Ascending aorta (tissue), 2 donors: Measurements from ENCODE around the gene SP9. TPM values are rescaled to one million over a fixed set of nuclear protein-coding genes. Genes with fewer than 3 reads are reported as not detected.
"Not testable (repeated sequence)": the region's sequence is repeated elsewhere in the genome, so short reads cannot be mapped to it uniquely, and the experiment has no call there.

Experiments used
- DNase-seq, 2 donors: peaks; one replicate each; pipeline ENCODE4 v3.0.0-alpha.2; 2019; ENCODE audit warnings: low spot score in 2 of 2
- H3K27ac ChIP-seq, 2 donors: fragments of 200-600 bp; sonication (generic); one replicate each; pipeline ENCODE4 v1.5.1; 2016 to 2017; ENCODE audit warnings: mild to moderate bottlenecking in 1 of 2
- H3K27me3 ChIP-seq: fragments of 200-600 bp; sonication (generic); one replicate; pipeline ENCODE4 v1.5.1; 2017
- H3K36me3 ChIP-seq, 2 donors: fragments of 200-600 bp; sonication (generic); one replicate each; pipeline ENCODE4 v1.5.1; 2016
- H3K4me1 ChIP-seq, 2 donors: fragments of 200-600 bp; sonication (generic); one replicate each; pipeline ENCODE4 v1.5.1; 2016 to 2017; ENCODE audit warnings: mild to moderate bottlenecking in 1 of 2
- H3K4me3 ChIP-seq, 2 donors: fragments of 200-600 bp; sonication (generic); one replicate each; pipeline ENCODE4 v1.5.1; 2016 to 2017; ENCODE audit warnings: mild to moderate bottlenecking in 1 of 2
- H3K9me3 ChIP-seq, 2 donors: fragments of 200-600 bp; sonication (generic); one replicate each; pipeline ENCODE4 v1.5.1; 2016
- CTCF ChIP-seq, 3 experiments: fragments of 200-600 bp in 2 of 3; fragments of 450-650 bp in 1 of 3; sonication (generic) in 2 of 3; IDR thresholded peaks; one replicate each; pipeline ENCODE4 v1.5.1; 2016 to 2019; ENCODE audit warnings: antibody characterized with exemption in 3 of 3, mild to moderate bottlenecking in 1 of 3, moderate library complexity in 1 of 3
- intact Hi-C: fragments of 100-400 bp; cut with DNase I; formaldehyde crosslinking; loops from one replicate; pipeline ENCODE4 v1.15.1; 2023
- total RNA-seq: library from RNA; depleted of rRNA; stranded (reverse); fragments of >200 nt; gene quantifications from one replicate; pipeline ENCODE4 v1.1.0, GENCODE V29; 2016

Gene SP9
- total RNA-seq, 1 donor from 2014 or later, result not detected

DNA sequence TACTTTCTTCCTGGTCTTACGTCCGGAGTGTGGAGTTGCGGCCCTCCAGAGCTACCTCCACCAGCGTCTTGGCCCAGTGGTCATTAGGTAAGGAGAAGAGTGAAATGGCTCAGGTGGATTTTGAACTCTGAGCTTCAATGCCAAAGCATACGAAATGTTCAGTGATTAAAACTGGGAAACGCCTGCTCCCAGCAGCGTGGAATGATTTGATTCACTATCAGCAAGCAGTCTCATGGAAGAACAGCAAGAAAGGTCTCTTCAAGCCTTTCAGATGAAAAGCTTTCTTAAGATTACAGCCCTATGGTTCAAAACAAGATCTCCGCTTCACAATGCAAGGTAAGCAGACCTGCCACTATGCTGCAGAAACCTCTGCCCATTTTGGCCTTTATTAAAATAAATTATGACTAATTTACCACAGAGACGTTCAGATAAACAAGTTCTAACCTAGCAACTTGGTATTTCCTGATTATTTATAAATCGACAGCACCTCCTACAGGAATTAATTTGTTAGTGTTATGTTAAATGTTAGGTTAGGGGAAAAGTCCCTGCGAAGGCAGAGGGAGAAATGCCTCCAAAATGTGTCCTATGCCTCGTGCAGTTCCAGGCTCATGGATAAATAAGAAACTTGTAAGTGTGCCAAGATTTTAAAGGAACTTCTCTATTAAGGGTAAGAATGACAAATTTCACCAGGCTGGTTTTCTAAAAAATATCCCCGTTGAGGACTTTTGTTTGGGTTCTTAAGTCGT, 10.1 kb downstream of the SP9 start:
- no peak for DNase-seq
- H3K27ac ChIP-seq, result no peak overlapping the region
- peaks cover 10 to 20% of the 10 kb centered on the region in 2 donors for H3K4me1 ChIP-seq
- H3K27me3 ChIP-seq, result peaks cover 32% of the 10 kb centered on the region
- no peak overlapping the region for H3K4me3 ChIP-seq
- intact Hi-C loops, result loop anchor here (5.0 to 10.0 kb wide), 4 partner anchors 98 to 1480 kb away; partner anchors contain the start of genes GPR155 and OLA1
- H3K36me3 ChIP-seq, result peaks cover 10 to 16% of the 10 kb centered on the region in 2 donors
- peak; percentile 7 to 31 (median 22) for TF ChIP-seq CTCF (IDR thresholded peaks at IDR 0.05)
- no peaks in the 10 kb centered on the region for H3K9me3 ChIP-seq

- Histone ChIP-seq H3K27ac (no peak overlapping the region), H3K9me3 (no peaks in the 10 kb centered on the region), H3K4me3 (no peak overlapping the region), H3K36me3 (peaks cover 10 to 21% of the 10 kb centered on the region in 2 donors), H3K27me3 (no peaks in the 10 kb centered on the region), H3K4me1 (no peaks in the 10 kb centered on the region)
- intact Hi-C loops, result no loop called here
- peak in 1 of 3 experiments; percentile 12 for TF ChIP-seq CTCF (IDR thresholded peaks at IDR 0.05)
- no peak for DNase-seq
Measured at GRCh38 chr2:174350018-174350417, 15.3 kb downstream of the SP9 start.

DNA sequence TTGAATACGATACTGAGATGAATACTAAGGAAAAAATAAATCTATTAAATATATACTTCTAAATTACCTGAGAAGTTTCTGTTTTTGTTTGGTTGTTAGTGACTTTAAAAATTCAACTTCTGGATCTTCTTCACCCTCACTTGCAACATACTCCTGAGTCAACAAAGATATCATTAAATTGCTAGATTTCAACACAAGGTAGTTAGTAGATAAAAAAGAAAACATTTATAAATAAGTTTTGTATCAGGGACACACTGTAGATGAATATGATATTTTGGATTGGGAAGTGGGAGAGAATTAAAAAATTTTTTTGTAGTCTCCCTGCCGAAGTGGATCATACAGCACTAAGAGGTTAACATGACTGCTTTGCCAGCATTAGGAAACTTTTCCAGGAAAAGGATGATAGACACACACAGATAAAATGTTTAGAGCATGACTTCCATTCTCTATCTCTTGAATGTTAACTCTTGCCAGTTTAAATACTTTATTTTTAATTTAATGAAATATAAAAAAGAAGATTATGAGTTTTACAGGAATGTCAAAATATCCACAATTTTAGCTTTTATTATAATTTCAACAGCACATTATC, 15.9 kb downstream of the SP9 start:
- peaks cover 10 to 21% of the 10 kb centered on the region in 2 donors for H3K36me3 ChIP-seq

DNA sequence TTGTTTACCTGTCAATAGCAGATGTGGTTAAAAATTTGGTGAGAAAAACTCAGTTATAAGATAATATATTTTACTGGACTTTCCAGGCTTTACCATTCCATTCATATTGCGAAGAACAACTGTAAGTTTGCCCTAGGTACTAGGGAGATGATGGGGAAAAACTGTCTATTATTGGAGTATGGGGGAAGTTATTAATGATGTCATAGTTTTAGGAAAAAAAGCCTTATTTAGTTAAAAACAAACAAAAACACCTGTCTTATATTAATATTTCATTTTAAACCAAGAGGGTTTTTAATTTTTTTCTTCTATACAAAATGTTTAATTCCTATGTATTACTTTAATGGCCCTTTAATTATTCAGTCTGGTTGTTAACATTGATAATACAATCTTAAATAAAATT, 18.2 kb downstream of the SP9 start:
- no peak for TF ChIP-seq CTCF (IDR thresholded peaks at IDR 0.05)
- Histone ChIP-seq H3K4me3 (no peak overlapping the region), H3K27me3 (no peaks in the 10 kb centered on the region), H3K27ac (no peak overlapping the region), H3K9me3 (no peaks in the 10 kb centered on the region), H3K4me1 (no peaks in the 10 kb centered on the region), H3K36me3 (peaks cover 10 to 16% of the 10 kb centered on the region in 2 donors)
- no peak for DNase-seq
- intact Hi-C loops, result no loop called here

More for the DNA sequence above, 15.9 kb downstream of the SP9 start:
- Histone ChIP-seq H3K27me3 (no peaks in the 10 kb centered on the region), H3K9me3 (no peaks in the 10 kb centered on the region), H3K27ac (no peak overlapping the region), H3K4me1 (no peaks in the 10 kb centered on the region), H3K4me3 (no peak overlapping the region)
- intact Hi-C loops, result no loop called here
- no peak for DNase-seq
- no peak for TF ChIP-seq CTCF (IDR thresholded peaks at IDR 0.05)

DNA sequence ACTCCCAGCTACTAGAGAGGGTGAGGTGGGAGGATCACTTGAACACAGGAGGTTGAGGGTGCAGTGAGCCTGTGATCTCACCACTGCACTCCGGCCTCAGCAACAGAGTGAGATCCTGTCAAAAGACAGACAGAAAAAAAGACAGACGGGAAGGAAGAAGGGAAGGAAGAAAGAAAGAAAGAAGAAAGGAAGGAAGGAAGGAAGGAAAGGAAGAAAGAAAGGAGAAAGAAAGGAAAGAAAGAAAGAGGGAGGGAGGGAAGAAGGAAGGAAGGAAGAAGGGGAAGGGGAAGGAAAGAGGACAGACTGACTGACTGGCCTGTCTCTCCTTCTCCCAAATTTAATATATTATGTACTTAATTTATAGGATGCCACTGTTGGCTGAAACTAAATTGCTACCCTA, 21.6 kb downstream of the SP9 start:
- intact Hi-C loops, result no loop called here
- Histone ChIP-seq H3K27me3 (no peaks in the 10 kb centered on the region), H3K4me3 (no peak overlapping the region), H3K27ac (no peak overlapping the region), H3K36me3 (peaks cover 0 to 15% of the 10 kb centered on the region in 2 donors), H3K9me3 (no peaks in the 10 kb centered on the region), H3K4me1 (no peaks in the 10 kb centered on the region)
- no peak for TF ChIP-seq CTCF (IDR thresholded peaks at IDR 0.05)
- no peak for DNase-seq

DNA sequence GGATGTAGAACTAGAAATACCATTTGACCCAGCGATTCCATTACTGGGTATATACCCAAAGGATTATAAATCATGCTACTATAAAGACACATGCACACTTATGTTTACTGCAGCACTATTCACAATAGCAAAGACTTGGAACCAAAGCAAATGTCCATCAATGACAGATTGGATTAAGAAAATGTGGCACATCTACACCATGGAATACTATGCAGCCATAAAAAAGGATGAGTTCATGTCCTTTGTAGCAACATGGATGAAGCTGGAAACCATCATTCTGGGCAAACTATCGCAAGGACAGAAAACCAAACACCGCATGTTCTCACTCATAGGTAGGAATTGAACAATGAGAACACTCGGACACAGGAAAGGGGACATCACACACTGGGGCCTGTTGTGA, 24.9 kb downstream of the SP9 start:
- intact Hi-C loops, H3K27me3 ChIP-seq, H3K4me1 ChIP-seq, H3K9me3 ChIP-seq, H3K27ac ChIP-seq, DNase-seq, H3K4me3 ChIP-seq: not testable (repeated sequence)
- peaks cover 7 to 28% of the 10 kb centered on the region in 2 donors for H3K36me3 ChIP-seq
